Thymus (tissue), 11 donors: Measurements from ENCODE around the gene MACROD2. TPM values are rescaled to one million over a fixed set of nuclear protein-coding genes. Genes with fewer than 3 reads are reported as not detected.

Source experiments
- DNase-seq, 9 donors: peaks; one replicate each; pipeline ENCODE4 v3.0.0-alpha.2; 2013; ENCODE audit warnings: low spot score in 9 of 9, low read depth in 6 of 9, missing footprints in 1 of 9
- H3K27ac ChIP-seq, 2 donors: one replicate each; pipeline ENCODE4 v1.5.1; 2013; ENCODE audit warnings: control low read depth in 1 of 2, low read depth in 1 of 2, low read length in 1 of 2, mild to moderate bottlenecking in 1 of 2, moderate library complexity in 1 of 2
- H3K27me3 ChIP-seq, 2 donors: one replicate each; pipeline ENCODE4 v1.5.1; 2013; ENCODE audit warnings: low read length in 1 of 2; ENCODE audit not compliant: control insufficient read depth in 2 of 2, insufficient read depth in 1 of 2
- H3K36me3 ChIP-seq, 2 donors: one replicate each; pipeline ENCODE4 v1.5.1; 2013; ENCODE audit warnings: low read length in 1 of 2, mild to moderate bottlenecking in 1 of 2, moderate library complexity in 1 of 2; ENCODE audit not compliant: control insufficient read depth in 2 of 2, insufficient read depth in 2 of 2
- H3K4me1 ChIP-seq, 2 donors: one replicate each; pipeline ENCODE4 v1.5.1; 2013; ENCODE audit warnings: low read length in 2 of 2; ENCODE audit not compliant: control insufficient read depth in 2 of 2, insufficient read depth in 2 of 2
- H3K4me3 ChIP-seq, 2 donors: one replicate each; pipeline ENCODE4 v1.5.1; 2013; ENCODE audit warnings: low read length in 2 of 2, control low read depth in 1 of 2, mild to moderate bottlenecking in 1 of 2
- H3K9me3 ChIP-seq, 2 donors: one replicate each; pipeline ENCODE4 v1.5.1; 2013; ENCODE audit warnings: low read length in 1 of 2, mild to moderate bottlenecking in 1 of 2; ENCODE audit not compliant: control insufficient read depth in 2 of 2, insufficient read depth in 1 of 2
- whole genome bisulfite sequencing: extraction: QIAGEN DNeasy Blood & Tissue Kit; methylation state at CpG from one replicate; pipeline ENCODE4 v1.1.7; 2013; 5-methylcytosine and 5-hydroxymethylcytosine counted together
- polyA plus RNA-seq: library from polyadenylated mRNA; stranded (reverse); fragments of 200-250 nt; gene quantifications from one replicate; pipeline ENCODE4 v1.2.3, GENCODE V29; 2013
- total RNA-seq: library from RNA; stranded (reverse); fragments of 120-200 nt; gene quantifications from one replicate; pipeline ENCODE4 v1.2.4, GENCODE V29; 2013
- donor health status: healthy.

Gene MACROD2
- total and polyA plus RNA-seq, 2 donors, result 1.6 to 4.2 TPM

DNA sequence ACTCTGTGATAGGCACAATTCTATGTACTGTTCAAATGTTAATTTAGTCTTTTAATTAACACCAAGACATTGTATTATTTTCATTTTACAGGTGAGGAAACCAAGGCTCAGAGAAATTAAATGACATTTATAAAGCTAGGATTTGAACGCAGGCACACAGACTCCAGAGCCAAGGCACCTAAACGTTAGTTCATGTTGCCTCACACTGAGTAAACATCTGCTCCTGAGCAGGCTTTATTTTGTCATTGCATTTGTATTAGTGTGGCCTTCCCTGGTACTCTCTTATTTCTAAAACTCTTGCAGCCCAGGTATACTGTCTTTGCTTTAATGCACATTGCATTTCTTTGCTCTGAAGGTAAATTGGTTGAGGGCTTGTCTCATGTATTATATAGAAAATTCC is 605.2 kb downstream of the MACROD2 start:
- no peak for DNase-seq
- Histone ChIP-seq H3K4me1 (no peaks in the 10 kb centered on the region), H3K4me3 (no peak overlapping the region), H3K27me3 (no peaks in the 10 kb centered on the region), H3K36me3 (no peaks in the 10 kb centered on the region), H3K9me3 (no peaks in the 10 kb centered on the region), H3K27ac (no peak overlapping the region)
- WGBS, result 94% methylated on average over 2 of the region's 2 CpGs

DNA sequence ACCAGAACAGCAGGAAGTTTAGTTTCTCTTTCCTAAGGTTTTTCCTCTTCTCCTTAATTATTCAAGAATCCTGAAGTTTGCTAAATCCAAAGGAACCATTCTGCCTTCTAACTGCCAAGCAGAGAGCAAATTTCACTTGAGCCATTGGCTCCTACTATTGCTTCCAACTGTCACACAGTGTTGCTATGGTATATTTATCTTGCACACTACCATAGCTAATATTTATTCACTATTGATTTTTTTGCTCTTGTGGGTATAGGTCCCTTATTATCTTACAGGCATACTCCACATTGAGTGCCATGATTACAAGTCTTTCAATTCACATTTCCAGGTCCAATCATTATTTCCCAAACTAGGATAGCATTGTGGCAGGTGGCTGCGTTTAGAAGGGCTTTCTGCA is 608.8 kb downstream of the MACROD2 start:
- Histone ChIP-seq H3K36me3 (no peaks in the 10 kb centered on the region), H3K9me3 (no peaks in the 10 kb centered on the region), H3K27me3 (no peaks in the 10 kb centered on the region), H3K4me3 (no peak overlapping the region), H3K27ac (no peak overlapping the region), H3K4me1 (no peaks in the 10 kb centered on the region)
- DNase-seq, result no peak
- 94% methylated on average over 1 of the region's 1 CpG for WGBS

DNA sequence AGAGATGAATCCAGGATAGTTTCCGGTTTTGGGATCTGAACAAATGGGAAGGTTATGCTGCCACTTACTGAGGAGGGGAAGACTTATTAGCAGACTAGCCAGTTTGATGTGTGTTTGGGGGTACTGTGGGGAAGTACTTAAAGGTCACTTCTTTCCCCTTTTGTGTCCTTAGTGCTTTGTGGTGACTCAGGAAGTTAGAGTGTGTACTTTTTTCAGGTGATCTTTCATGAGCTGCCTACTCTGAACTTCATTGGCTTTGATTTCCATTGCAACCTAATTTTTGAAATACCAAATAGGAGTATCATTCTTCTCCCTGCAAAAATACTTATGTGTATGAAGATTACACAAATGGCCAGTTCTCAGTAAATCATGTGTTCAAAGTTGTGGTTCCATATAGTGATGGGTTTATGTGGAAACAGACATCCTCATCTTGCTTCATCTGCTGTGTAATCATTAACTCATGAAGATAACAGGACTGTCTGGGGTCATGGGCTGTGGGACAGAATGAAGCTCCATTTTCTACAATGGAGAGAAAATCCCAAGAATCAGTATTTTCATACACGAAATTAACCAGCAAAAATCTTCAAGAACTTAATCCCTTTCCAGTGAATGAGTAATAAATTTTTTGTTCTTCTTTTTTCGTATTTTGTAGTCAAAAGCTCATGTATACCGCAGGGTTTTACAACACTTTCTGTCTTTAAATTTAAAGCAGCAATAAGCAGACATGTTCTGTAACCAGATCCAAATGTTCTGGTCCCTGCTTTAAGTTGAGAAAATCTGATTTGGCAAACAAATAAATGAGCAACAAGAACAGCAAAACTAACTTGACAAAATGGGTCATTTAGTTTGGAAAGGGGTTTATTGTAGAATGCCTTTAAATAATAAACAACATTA is 614.3 kb downstream of the MACROD2 start:
- Histone ChIP-seq H3K4me3 (no peak overlapping the region), H3K4me1 (no peaks in the 10 kb centered on the region), H3K36me3 (no peaks in the 10 kb centered on the region), H3K27me3 (no peaks in the 10 kb centered on the region), H3K27ac (no peak overlapping the region), H3K9me3 (no peaks in the 10 kb centered on the region)
- 80% methylated on average over 4 of the region's 4 CpGs for WGBS
- no peak for DNase-seq

DNA sequence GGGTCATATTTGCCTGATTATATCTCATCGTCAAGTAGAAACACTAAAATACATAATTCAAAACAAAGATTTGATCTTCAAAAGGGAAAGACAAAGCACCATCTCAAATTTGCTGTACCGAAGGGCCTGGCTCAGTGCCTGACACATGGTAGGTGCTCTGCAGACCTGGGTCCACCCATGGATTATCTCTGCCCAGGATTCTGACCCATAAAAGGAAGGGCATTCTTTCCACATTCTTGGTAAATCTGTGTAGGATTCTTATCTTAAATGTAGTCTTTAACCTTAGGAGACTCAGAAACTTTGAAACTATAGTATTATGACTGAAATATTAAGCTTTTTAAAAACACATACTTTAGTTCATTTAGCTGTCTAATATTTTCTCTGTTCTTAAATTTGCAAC is 616.2 kb downstream of the MACROD2 start:
- 93% methylated on average over 2 of the region's 2 CpGs for WGBS
- H3K4me3 ChIP-seq, result no peak overlapping the region
- no peaks in the 10 kb centered on the region for H3K4me1 ChIP-seq
- no peaks in the 10 kb centered on the region for H3K36me3 ChIP-seq
- DNase-seq, result no peak
- H3K27me3 ChIP-seq, result no peaks in the 10 kb centered on the region
- H3K27ac ChIP-seq, result no peak overlapping the region
- no peaks in the 10 kb centered on the region for H3K9me3 ChIP-seq

DNA sequence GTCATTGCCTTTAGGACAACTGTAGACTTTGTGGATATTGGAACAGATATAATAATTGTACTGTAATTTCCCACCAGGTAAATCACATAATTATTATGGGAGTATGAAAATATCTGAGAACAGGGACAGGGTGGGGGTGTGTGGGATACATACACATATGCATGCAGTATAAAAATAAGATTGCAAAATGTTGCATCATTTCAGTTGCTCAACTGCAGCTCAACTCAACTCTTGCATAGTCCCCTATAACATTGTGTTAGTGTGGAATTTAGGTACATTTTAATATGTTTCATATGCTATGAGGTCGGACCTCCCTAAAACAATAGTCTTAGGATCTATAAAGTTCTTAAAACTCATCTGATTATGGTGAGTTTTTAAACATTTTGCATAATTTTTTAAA is 617.1 kb downstream of the MACROD2 start:
- no peaks in the 10 kb centered on the region for H3K9me3 ChIP-seq
- H3K27me3 ChIP-seq, result no peaks in the 10 kb centered on the region
- H3K36me3 ChIP-seq, result no peaks in the 10 kb centered on the region
- 73% methylated on average over 1 of the region's 1 CpG for WGBS
- H3K4me1 ChIP-seq, result no peaks in the 10 kb centered on the region
- DNase-seq, result no peak
- H3K27ac ChIP-seq, result no peak overlapping the region
- no peak overlapping the region for H3K4me3 ChIP-seq

DNA sequence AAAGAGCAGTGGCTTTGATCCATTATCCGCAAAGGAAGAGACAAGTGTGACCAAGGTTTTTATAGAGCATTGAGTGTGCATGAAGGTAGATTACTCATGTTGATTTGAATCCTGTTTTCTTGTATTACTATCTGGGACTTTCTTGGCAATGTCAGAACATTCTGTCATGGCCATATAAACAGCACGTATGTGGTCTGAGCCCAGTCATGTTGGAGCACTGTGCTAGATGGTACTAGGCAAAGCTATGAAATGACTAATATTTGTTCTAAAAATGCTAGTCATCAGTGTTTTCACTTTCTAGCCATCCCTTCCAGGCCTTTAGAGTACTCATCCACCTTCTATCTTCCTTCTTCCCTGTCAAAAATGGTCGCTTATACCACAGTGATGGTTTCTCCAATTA is 620.7 kb downstream of the MACROD2 start:
- no peaks in the 10 kb centered on the region for H3K4me1 ChIP-seq
- no peak overlapping the region for H3K27ac ChIP-seq
- no peak overlapping the region for H3K4me3 ChIP-seq
- no peaks in the 10 kb centered on the region for H3K27me3 ChIP-seq
- WGBS, result 91% methylated on average over 3 of the region's 3 CpGs
- DNase-seq, result no peak
- H3K9me3 ChIP-seq, result no peaks in the 10 kb centered on the region
- no peaks in the 10 kb centered on the region for H3K36me3 ChIP-seq

DNA sequence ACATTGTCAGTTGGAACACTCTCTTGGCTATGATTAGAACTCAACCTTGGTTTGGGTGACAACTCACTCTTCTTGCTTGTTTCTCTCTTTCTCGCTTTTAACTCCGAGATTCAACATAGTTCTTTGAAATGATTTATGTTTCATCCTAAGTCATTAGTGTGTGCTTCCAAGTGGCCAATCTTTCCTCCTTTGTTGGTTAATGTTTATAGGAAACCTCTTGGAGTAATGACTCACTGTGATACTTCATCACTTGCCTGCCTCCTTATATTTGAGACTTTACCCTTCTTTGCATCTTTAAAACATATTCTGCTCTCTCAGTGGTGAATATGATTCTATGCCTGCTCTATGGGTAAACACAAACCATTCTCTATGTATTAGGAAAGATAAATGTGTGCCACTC is 621.8 kb downstream of the MACROD2 start:
- H3K27me3 ChIP-seq, result no peaks in the 10 kb centered on the region
- WGBS, result 94% methylated on average over 2 of the region's 2 CpGs
- DNase-seq, result no peak
- H3K4me1 ChIP-seq, result no peaks in the 10 kb centered on the region
- no peak overlapping the region for H3K27ac ChIP-seq
- no peaks in the 10 kb centered on the region for H3K9me3 ChIP-seq
- no peak overlapping the region for H3K4me3 ChIP-seq
- H3K36me3 ChIP-seq, result no peaks in the 10 kb centered on the region

DNA sequence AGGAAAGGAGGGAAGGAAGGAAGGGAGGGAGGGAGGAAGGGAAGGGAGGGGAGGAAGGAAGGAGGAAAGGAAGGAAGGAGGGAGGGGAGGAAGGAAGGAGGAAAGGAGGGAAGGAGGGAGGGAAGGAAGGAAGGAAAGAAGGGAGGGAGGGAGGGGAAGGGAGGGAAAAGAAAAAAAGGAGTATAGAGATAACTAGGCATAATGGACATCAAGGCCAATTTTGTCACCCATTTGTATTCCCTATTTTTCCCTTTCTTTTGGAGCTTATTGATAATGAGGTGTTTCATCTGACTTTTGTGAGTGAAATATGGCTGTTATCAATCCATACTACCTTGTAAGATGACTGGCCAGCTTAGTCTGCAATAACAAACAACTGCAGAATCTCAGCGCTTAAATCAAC is 624.1 kb downstream of the MACROD2 start:
- H3K4me1 ChIP-seq, result no peaks in the 10 kb centered on the region
- H3K36me3 ChIP-seq, result no peaks in the 10 kb centered on the region
- no peak for DNase-seq
- 96% methylated on average over 1 of the region's 1 CpG for WGBS
- no peak overlapping the region for H3K27ac ChIP-seq
- no peaks in the 10 kb centered on the region for H3K27me3 ChIP-seq
- H3K4me3 ChIP-seq, result no peak overlapping the region
- H3K9me3 ChIP-seq, result no peaks in the 10 kb centered on the region

DNA sequence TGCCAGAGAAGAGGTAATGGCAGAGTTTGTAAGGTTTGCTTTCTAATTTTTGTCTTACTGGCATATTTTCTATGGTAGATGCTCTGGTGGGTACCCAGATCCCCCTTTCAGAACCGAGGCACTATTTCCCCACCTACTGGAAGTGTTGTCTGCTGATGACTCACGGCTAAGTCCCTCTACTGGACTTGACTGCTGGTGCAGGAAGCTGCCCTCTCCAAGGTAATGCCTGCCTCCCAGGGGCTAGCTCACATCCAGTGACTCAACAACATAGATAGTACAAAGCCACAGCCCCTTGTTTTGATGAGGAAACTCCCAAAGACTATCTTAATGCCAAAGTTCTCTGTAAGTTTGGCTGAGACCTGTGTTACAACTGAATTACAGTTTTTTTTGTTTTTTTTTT is 627.5 kb downstream of the MACROD2 start:
- no peaks in the 10 kb centered on the region for H3K27me3 ChIP-seq
- H3K27ac ChIP-seq, result no peak overlapping the region
- H3K4me3 ChIP-seq, result no peak overlapping the region
- 68% methylated on average over 2 of the region's 2 CpGs for WGBS
- DNase-seq, result no peak
- no peaks in the 10 kb centered on the region for H3K9me3 ChIP-seq
- no peaks in the 10 kb centered on the region for H3K4me1 ChIP-seq
- H3K36me3 ChIP-seq, result no peaks in the 10 kb centered on the region
